Esophagus muscularis mucosa (tissue), 3 donors: ENCODE measurements around the gene CD2AP.

Experiments used
- POLR2A ChIP-seq: fragments of 450-650 bp; IDR thresholded peaks from one replicate; pipeline ENCODE4 v1.6.1; 2017; ENCODE audit warnings: antibody characterized with exemption, moderate library complexity, mild to moderate bottlenecking, low read depth
- TF ChIP-seq, protein P1 (sequence below), 3 experiments: fragments of 200-600 bp in 2 of 3; fragments of 450-650 bp in 1 of 3; sonication (generic) in 2 of 3; IDR thresholded peaks; one replicate each; pipeline ENCODE4 v1.5.1; 2017 to 2019; ENCODE audit warnings: antibody characterized with exemption in 3 of 3, mild to moderate bottlenecking in 2 of 3, moderate library complexity in 1 of 3

DNA sequence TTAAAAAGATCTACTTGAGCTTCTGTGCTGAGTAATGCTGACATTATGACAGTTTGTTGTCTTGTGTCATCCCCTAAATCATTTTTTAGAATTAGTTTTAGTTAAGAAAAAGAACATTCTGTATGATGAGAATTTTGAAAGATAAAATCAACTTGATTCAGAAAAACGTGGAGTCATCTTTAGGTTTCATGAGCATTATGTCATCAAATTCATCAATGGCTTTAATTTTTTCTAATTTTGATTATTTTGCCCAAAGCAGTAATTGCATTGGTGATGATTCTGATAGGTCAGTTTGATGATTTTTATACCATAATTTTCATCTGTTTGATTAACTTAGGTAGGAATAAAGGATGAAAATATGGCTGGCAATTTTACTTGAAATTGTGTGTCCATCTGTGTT is 194.2 kb downstream of the CD2AP start:
- TF ChIP-seq POLR2A = no peak
- TF ChIP-seq, protein P1, sequence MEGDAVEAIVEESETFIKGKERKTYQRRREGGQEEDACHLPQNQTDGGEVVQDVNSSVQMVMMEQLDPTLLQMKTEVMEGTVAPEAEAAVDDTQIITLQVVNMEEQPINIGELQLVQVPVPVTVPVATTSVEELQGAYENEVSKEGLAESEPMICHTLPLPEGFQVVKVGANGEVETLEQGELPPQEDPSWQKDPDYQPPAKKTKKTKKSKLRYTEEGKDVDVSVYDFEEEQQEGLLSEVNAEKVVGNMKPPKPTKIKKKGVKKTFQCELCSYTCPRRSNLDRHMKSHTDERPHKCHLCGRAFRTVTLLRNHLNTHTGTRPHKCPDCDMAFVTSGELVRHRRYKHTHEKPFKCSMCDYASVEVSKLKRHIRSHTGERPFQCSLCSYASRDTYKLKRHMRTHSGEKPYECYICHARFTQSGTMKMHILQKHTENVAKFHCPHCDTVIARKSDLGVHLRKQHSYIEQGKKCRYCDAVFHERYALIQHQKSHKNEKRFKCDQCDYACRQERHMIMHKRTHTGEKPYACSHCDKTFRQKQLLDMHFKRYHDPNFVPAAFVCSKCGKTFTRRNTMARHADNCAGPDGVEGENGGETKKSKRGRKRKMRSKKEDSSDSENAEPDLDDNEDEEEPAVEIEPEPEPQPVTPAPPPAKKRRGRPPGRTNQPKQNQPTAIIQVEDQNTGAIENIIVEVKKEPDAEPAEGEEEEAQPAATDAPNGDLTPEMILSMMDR (IDR thresholded peaks at IDR 0.05) = no peak
